HG03066 (cell line): ENCODE results near the gene DTHD1.
A peak's percentile ranks its signal among the peaks of the same experiment; 100 is the strongest.

Source experiments
- ATAC-seq: cut with Tn5 transposase; IDR thresholded peaks from one replicate; pipeline ENCODE4 v1.9.1; 2021; ENCODE audit warnings: low read depth; ENCODE audit not compliant: unreplicated experiment

Gene DTHD1

GRCh38 chr4:36281384-36282106, at the start of gene DTHD1:
Gene DTHD1 (plus strand): TSS chr4:36281616. CDS start chr4:36281759, 143 bp downstream.
- ATAC-seq, result no peak

- ATAC-seq, result no peak
Observed at GRCh38 chr4:36233567-36234266, 47.7 kb upstream of the DTHD1 start.

GRCh38 chr4:36235306-36235705, 46.1 kb upstream of the DTHD1 start:
- ATAC-seq, result no peak

GRCh38 chr4:36236159-36236558, 45.3 kb upstream of the DTHD1 start:
- ATAC-seq, result no peak

GRCh38 chr4:36237366-36238313, 43.8 kb upstream of the DTHD1 start:
- ATAC-seq, result no peak

- peak; percentile 47 for ATAC-seq
Observed at GRCh38 chr4:36241771-36242170, 39.6 kb upstream of the DTHD1 start.

- no peak for ATAC-seq
Observed at GRCh38 chr4:36242629-36243354, 38.6 kb upstream of the DTHD1 start.

- peak; percentile 26 for ATAC-seq
Observed at GRCh38 chr4:36243355-36244256, 37.8 kb upstream of the DTHD1 start.

- peak; percentile 49 for ATAC-seq
Observed at GRCh38 chr4:36244257-36245082, 36.9 kb upstream of the DTHD1 start, which contains the start of gene ARAP2. Gene ARAP2 (minus strand): TSS chr4:36244514. CDS start chr4:36229486, 15,028 bp downstream.

- ATAC-seq, result no peak
Observed at GRCh38 chr4:36249610-36250009, 31.8 kb upstream of the DTHD1 start.

- no peak for ATAC-seq
Observed at GRCh38 chr4:36251983-36252382, 29.4 kb upstream of the DTHD1 start.

- no peak for ATAC-seq
Observed at GRCh38 chr4:36254371-36254770, 27.0 kb upstream of the DTHD1 start.

- ATAC-seq, result peak; percentile 74
Observed at GRCh38 chr4:36255577-36255976, 25.8 kb upstream of the DTHD1 start.

- ATAC-seq, result peak; percentile 54
Observed at GRCh38 chr4:36256398-36256891, 25.0 kb upstream of the DTHD1 start.

GRCh38 chr4:36260731-36261130, 20.7 kb upstream of the DTHD1 start:
- no peak for ATAC-seq

GRCh38 chr4:36264207-36264826, 17.1 kb upstream of the DTHD1 start:
- no peak for ATAC-seq

GRCh38 chr4:36267486-36268268, 13.7 kb upstream of the DTHD1 start:
- ATAC-seq, result no peak
